Neuron (in vitro differentiated cells): ENCODE results near the gene BTG4.

Experiments used
- H2AFZ ChIP-seq: one replicate; pipeline ENCODE4 v1.6.1; 2013; ENCODE audit warnings: low read depth, mild to moderate bottlenecking, inconsistent platforms, low read length, moderate library complexity
- H3K27me3 ChIP-seq: one replicate; pipeline ENCODE4 v1.6.1; 2013; ENCODE audit warnings: low read length; ENCODE audit not compliant: insufficient read depth
- H3K36me3 ChIP-seq: one replicate; pipeline ENCODE4 v1.6.1; 2013; ENCODE audit warnings: low read length; ENCODE audit not compliant: insufficient read depth
- H3K4me1 ChIP-seq: one replicate; pipeline ENCODE4 v1.6.1; 2013; ENCODE audit warnings: low read length; ENCODE audit not compliant: insufficient read depth
- H3K4me3 ChIP-seq: 2 replicates; pipeline ENCODE4 v1.5.1; 2013; ENCODE audit warnings: mild to moderate bottlenecking, low read length, moderate library complexity
- H3K9me3 ChIP-seq: one replicate; pipeline ENCODE4 v1.6.1; 2013; ENCODE audit warnings: low read length

Gene BTG4

DNA sequence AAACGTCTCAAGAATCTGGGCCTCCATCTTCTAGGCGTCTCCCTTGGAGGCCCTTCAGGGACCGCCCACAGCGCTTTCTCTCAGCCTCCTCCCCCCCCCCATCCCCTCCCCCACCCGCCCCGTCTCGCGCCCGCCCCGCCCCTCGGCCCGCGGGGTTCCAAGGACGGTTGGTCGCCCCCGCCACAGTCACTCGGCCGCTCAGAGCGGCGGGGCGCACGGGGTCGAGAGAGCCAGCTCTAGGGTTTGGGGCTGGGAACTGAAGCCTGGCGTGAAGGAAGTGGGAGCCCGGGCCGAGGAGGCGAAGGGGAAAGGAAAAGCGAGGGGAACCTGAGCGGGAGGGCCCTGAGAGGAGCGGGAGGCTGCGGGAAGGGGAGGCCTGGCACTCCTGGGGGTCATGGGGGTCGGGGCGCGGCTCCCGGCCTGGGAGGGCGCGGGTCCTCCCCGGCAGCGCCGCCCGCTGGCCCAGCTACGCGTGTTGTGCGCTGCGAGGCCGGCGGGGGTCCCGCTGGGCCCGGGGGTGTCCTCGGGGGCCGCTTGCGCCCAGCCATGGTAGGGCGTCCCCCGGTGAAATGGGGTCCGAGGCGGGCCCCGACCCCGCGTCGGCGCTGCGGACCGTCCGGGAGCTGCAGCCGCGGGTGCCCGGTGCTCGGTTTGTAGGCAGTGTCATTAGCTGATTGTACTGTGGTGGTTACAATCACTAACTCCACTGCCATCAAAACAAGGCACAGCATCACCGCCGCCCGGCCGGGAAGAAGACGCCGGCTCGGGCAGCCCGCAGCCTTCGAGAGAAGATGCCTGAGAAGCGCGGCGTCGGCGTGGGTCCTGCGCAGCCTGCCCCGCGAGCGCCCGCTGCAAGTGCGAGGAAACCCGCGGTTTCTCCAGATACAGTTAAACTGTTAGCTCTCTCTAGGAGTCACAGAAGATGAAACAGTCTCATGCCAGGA, at the start of gene BTG4:
Gene BTG4, minus strand, starts transcription at position 91 of the 944 bp plus-strand sequence. CDS start 13,610 bp downstream, outside the sequence.
- H3K9me3 ChIP-seq = no peaks in the 10 kb centered on the region
- H3K27me3 ChIP-seq = peaks cover 59% of the 10 kb centered on the region
- no peak within 1 kb of the TSS for H3K4me3 ChIP-seq
- H3K36me3 ChIP-seq = no peaks in the 10 kb centered on the region
- no peak within 1 kb of the TSS for H2AFZ ChIP-seq
- no peaks in the 10 kb centered on the region for H3K4me1 ChIP-seq

DNA sequence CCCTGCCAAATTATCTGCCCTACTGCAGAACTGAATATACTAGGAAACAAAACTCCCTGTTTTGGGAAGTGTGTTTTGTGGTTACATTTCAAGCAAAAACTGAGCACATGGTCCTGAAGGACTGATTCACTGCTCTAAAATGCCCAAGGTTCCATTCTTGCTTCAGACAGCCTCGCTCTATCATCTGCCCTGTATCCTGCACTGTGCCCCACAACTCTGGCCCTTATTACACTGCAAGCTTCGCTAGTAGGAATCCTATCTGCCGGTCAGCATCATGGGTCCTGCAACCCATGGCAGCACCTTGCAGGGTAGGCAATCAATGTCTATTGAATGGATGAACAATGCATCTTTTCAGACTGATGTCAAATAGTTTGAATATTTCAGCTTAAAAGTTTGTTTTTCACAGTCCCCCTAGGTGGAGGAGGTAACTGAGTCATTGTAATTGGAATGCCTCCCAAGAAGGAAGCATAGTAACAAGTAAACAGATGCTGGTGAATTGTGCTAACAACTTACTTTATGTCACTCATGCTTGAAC, 49.7 kb upstream of the BTG4 start:
- Histone ChIP-seq H2AFZ (no peak overlapping the region), H3K27me3 (no peaks in the 10 kb centered on the region), H3K4me1 (no peaks in the 10 kb centered on the region), H3K4me3 (no peak overlapping the region), H3K36me3 (no peaks in the 10 kb centered on the region), H3K9me3 (no peaks in the 10 kb centered on the region)

DNA sequence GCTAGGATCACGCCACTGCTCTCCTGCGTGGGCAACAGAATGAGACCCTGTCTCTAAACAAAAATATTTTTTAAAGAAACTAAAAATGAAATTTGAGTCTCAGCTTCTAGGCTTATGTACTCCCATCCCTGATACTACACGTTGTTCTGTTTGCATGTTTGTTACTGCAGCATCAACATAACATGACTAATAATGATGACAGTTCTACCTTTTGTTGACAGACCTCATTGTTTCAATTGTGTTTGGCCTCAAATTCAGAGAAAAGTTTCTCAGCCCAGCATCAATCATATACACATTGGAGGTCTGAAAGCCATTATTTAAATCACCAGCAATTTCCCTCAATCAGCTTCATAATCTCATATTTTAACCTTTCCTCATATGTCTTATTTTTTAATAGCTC, 49.1 kb upstream of the BTG4 start:
- Histone ChIP-seq H3K4me1 (no peaks in the 10 kb centered on the region), H3K4me3 (no peak overlapping the region), H3K27me3 (no peaks in the 10 kb centered on the region), H3K36me3 (no peaks in the 10 kb centered on the region), H2AFZ (no peak overlapping the region), H3K9me3 (no peaks in the 10 kb centered on the region)

DNA sequence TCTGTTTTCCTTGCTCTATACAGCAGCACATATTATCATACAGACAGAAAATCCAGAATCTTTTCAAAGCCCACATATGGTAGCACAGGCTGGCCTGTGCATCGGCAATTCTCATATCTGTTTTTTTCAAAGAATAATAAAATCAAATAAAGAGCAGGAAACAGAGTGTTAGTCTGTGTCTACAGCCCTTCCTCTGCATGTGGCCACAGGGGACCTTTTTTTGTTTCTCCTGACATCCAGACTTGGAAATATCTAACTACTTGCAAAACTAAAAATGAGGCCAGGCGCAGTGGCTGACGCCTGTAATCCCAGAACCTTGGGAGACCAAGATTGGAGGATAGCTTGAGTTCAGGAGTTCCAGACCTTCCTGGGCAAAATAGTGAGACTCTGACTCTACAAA, 48.6 kb upstream of the BTG4 start:
- no peaks in the 10 kb centered on the region for H3K4me1 ChIP-seq
- H2AFZ ChIP-seq = no peak overlapping the region
- H3K27me3 ChIP-seq = no peaks in the 10 kb centered on the region

DNA sequence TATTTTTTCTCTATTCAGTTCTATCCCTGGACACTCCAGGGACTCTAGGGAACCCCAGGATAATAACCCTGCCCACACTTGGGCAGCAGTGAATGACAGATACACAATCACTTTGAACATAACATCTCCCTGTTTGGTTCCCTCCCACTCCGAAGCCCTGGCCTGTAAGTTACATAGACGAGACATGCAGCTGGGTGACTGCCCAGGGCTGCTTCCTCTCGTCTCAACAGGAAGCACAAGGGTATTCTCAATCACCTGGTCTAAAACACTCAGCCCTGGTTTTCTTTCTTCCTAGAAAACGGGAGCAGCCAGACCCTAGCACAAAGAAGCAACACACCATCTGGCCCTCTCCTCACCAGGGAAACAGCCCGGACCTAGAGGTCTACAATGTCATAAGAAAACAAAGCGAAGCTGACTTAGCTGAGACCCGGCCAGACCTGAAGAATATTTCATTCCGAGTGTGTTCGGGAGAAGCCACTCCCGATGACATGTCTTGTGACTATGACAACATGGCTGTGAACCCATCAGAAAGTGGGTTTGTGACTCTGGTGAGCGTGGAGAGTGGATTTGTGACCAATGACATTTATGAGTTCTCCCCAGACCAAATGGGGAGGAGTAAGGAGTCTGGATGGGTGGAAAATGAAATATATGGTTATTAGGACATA, 47.7 kb upstream of the BTG4 start:
- Histone ChIP-seq H3K4me1 (no peaks in the 10 kb centered on the region), H2AFZ (no peak overlapping the region)

More for the DNA sequence above, 48.6 kb upstream of the BTG4 start:
- H3K9me3 ChIP-seq = peaks cover 3% of the 10 kb centered on the region
- no peaks in the 10 kb centered on the region for H3K36me3 ChIP-seq
- H3K4me3 ChIP-seq = no peak overlapping the region

DNA sequence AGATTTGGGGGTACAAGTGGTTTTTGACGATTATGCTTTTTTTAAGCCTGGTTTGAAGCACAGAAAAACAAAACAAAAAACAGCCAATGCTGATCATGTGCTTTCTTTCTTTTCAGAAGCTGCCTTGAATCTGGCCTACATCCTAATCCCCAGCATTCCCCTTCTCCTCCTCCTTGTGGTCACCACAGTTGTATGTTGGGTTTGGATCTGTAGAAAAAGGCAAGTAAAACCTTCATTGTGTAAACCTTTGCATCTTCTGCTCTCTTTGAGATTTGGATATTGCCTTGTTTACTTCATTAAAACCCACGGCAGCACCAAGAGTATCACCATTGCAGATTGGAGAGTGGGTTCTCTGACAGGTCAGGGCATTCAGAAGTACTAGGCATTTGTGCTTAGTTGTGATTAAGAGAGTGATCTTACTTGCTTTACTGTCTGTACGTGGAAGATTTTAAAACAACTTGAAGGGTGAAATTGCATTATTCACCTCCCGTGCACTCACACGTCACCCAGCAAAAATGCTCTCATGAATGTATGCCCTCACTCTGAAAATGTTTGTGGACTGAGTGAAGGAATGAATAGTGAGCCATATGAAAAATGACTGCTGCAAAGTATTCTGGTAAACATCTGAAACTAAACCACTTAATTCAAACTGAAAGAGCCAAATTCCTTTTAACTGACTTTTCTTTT, 45.4 kb upstream of the BTG4 start:
- H3K9me3 ChIP-seq = peaks cover 3% of the 10 kb centered on the region
- H2AFZ ChIP-seq = no peak overlapping the region
- H3K36me3 ChIP-seq = no peaks in the 10 kb centered on the region
- no peaks in the 10 kb centered on the region for H3K4me1 ChIP-seq
- H3K27me3 ChIP-seq = no peaks in the 10 kb centered on the region
- no peak overlapping the region for H3K4me3 ChIP-seq

More for the DNA sequence above, 47.7 kb upstream of the BTG4 start:
- H3K4me3 ChIP-seq = no peak overlapping the region
- peaks cover 3% of the 10 kb centered on the region for H3K9me3 ChIP-seq
- H3K27me3 ChIP-seq = no peaks in the 10 kb centered on the region
- H3K36me3 ChIP-seq = no peaks in the 10 kb centered on the region

DNA sequence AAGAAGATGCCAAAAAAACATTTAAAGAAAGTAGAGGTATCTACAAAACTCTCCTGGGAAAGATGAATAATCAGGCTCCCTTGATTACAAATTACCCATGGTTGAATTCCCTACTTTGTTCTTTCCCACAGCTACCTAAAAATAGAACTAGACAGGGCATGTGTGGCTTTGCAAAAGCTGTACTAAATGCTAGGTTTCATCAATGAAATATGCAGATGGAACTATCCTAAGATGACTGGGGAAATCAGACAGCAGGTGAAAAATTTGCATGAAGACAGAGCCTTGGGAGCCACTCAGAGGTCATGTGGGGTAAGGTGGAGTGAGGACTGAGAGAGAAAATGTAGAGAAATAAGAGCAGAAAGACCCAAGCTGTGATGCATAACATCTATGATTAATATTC, 43.1 kb upstream of the BTG4 start:
- no peaks in the 10 kb centered on the region for H3K4me1 ChIP-seq
- no peaks in the 10 kb centered on the region for H3K36me3 ChIP-seq
- H3K27me3 ChIP-seq = peaks cover 3% of the 10 kb centered on the region
- peaks cover 3% of the 10 kb centered on the region for H3K9me3 ChIP-seq
- no peak overlapping the region for H2AFZ ChIP-seq
- no peak overlapping the region for H3K4me3 ChIP-seq

DNA sequence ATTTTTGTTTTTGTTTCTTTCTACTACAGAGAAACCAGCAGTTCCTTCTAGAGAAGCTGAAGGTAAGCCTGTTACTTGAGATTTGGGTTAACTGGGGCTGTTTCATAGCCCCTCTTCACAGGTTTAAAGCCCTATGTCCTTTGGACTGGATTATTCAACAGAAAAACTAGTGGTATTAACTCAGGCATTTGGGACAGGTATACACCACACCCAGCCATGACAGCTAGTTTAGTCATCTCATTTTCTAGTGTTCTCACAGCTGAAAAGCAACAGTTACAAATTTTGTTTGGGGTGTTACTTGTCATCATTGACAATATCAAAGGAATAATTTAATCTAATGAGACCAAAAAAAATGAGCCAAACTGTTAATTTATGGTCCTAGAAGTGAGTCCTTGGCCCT, 42.3 kb upstream of the BTG4 start:
- Histone ChIP-seq H3K9me3 (peaks cover 3% of the 10 kb centered on the region), H2AFZ (no peak overlapping the region), H3K4me3 (no peak overlapping the region), H3K36me3 (no peaks in the 10 kb centered on the region), H3K27me3 (peaks cover 8% of the 10 kb centered on the region), H3K4me1 (no peaks in the 10 kb centered on the region)

DNA sequence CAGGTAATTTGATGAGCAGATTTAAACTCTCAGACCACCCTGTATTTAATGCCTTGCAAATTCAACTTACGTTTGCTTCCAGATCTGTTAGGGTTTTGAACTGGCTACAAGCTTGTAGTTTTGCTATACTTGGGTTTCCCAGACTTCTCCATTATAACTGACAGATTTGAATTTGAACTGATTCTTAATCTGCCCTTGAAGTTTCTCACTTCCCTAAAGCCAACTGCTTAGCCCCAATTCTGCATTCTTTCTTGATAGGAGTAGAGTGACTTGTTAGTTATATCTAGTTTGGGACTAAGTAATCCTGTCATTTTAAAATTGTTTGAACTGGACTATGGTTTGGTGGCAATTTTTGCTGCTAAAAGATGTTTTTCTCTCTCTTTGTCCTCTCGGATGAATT, 38.1 kb upstream of the BTG4 start:
- Histone ChIP-seq H3K4me1 (no peaks in the 10 kb centered on the region), H3K4me3 (no peak overlapping the region), H3K36me3 (no peaks in the 10 kb centered on the region), H3K9me3 (no peaks in the 10 kb centered on the region), H3K27me3 (peaks cover 29% of the 10 kb centered on the region), H2AFZ (no peak overlapping the region)

DNA sequence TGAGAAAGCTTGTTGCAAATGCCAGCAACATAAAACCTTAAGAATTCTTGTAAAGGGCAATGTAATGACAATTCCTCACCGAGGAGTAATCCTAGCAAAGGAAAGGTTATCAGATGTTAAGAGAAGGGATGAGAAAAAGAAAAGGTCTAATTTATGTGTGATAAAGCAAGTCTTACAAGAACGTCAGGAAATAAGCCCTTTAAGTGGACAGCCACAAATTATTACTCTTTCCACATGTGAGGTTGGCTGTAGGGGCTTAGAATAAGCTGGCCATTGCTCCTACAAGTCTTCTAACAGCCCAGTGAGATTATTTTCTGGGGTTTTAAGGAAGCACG, 37.6 kb upstream of the BTG4 start:
- H3K4me1 ChIP-seq = no peaks in the 10 kb centered on the region
- H3K4me3 ChIP-seq = no peak overlapping the region
- no peaks in the 10 kb centered on the region for H3K9me3 ChIP-seq
- H2AFZ ChIP-seq = no peak overlapping the region
- H3K36me3 ChIP-seq = no peaks in the 10 kb centered on the region
- H3K27me3 ChIP-seq = peaks cover 31% of the 10 kb centered on the region

DNA sequence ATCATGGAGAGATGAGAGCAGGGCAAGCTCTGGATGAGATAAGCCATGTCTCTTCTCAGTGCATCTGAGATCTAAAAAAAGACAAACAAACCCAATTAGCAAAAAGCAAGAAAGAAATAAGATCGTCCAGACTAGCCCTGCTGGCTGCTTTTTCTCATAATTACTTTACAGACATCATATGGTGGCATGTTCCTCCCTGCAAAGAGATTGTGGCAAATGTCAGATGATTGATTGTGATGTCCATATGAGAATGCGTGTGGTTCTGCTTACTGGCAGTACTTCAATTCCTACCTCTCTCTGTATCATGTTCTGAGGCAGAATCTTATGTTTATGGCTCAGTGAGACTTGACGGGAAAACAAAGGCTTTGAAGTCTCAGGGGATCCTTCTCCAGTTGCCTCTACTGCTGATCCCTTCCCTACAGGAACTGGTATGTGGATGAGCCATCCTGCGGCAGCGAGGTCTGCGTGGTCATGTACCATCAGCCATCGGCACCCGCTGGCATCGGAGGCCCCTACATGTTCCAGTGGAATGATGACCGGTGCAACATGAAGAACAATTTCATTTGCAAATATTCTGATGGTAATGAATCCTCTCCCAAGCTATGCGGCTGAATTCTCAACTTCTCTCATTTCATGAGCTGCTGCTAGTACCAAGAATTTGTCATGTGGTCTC, 37.1 kb upstream of the BTG4 start:
- H3K27me3 ChIP-seq = peaks cover 32% of the 10 kb centered on the region
- H3K9me3 ChIP-seq = no peaks in the 10 kb centered on the region
- no peak overlapping the region for H3K4me3 ChIP-seq
- no peaks in the 10 kb centered on the region for H3K4me1 ChIP-seq
- H3K36me3 ChIP-seq = no peaks in the 10 kb centered on the region
- no peak overlapping the region for H2AFZ ChIP-seq

DNA sequence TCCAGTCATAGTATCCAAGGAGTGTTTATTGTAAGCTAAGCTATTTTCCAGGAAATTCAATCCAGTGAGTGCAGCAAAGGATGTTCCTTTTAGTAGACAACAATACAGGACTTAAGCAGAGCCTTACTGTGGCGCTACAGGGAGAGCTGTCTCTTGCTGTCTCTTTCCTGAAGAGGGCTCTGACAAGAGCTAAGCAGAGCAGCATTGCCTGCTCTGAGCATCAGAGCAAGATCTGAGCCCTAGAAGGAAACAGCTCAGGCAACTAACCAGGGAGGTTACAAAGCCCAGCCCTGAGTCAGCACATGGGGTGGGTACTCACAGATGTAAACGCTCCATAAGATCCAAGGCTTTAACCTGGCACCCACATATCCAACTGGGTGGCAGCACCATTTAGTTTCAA, 36.3 kb upstream of the BTG4 start:
- H3K9me3 ChIP-seq = no peaks in the 10 kb centered on the region
- peaks cover 40% of the 10 kb centered on the region for H3K27me3 ChIP-seq
- H2AFZ ChIP-seq = no peak overlapping the region
- H3K36me3 ChIP-seq = no peaks in the 10 kb centered on the region
- H3K4me3 ChIP-seq = no peak overlapping the region
- H3K4me1 ChIP-seq = no peaks in the 10 kb centered on the region
